Neutrophil (primary cell): Measurements from ENCODE around the gene TAC4.

Experiments
- H3K27ac ChIP-seq: fragments of 200-600 bp; sonication (generic); 2 replicates; pipeline ENCODE4 v1.5.1; 2016; ENCODE audit warnings: mild to moderate bottlenecking, moderate library complexity
- H3K27me3 ChIP-seq: fragments of 200-600 bp; sonication (generic); 2 replicates; pipeline ENCODE4 v1.6.0; 2016; ENCODE audit warnings: mild to moderate bottlenecking
- H3K36me3 ChIP-seq: fragments of 200-600 bp; sonication (generic); 2 replicates; pipeline ENCODE4 v1.5.1; 2017
- H3K4me1 ChIP-seq, 2 experiments: fragments of 200-600 bp in 1 of 2; sonication (generic) in 1 of 2; 1 replicate in 1 of 2; 2 replicates in 1 of 2; pipeline versions ENCODE4 v1.5.1 to v1.6.1; 2013 to 2016; ENCODE audit warnings: low read depth in 1 of 2, low read length in 1 of 2, mild to moderate bottlenecking in 1 of 2, moderate library complexity in 1 of 2; ENCODE audit not compliant: control insufficient read depth in 1 of 2, insufficient read depth in 1 of 2
- H3K4me3 ChIP-seq, 2 experiments: fragments of 200-600 bp in 1 of 2; sonication (generic) in 1 of 2; 1 replicate in 1 of 2; 2 replicates in 1 of 2; pipeline ENCODE4 v1.5.1; 2013 to 2016; ENCODE audit warnings: low read depth in 1 of 2, low read length in 1 of 2, mild to moderate bottlenecking in 1 of 2, moderate library complexity in 1 of 2
- H3K9me3 ChIP-seq: fragments of 200-600 bp; sonication (generic); 2 replicates; pipeline ENCODE4 v1.5.1; 2016
- TF ChIP-seq, protein P1 (sequence below): fragments of 200-600 bp; sonication (generic); IDR thresholded peaks from 2 replicates; pipeline ENCODE4 v1.5.1; 2016; ENCODE audit warnings: antibody characterized with exemption

TAC4 gene

DNA sequence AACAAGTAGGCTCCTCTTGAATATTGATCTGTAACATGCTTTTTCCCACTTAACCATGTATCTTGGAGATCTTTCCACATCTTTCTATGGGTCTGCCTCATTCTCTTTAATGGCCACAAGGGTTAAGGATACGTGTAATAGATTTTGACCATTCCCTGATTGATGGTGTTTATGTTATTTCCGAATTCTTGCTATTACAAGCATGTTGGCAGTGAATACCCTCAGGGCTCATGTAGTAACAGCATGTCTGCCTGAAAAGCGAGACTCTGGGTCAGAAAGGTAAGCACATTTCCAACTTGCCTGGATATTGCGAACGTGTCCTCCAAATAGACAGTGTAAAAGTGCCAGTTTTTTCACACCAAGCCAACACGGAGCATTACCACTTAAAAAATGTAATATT, 5.0 kb downstream of the TAC4 start:
- H3K36me3 ChIP-seq, result peaks cover 53% of the 10 kb centered on the region
- TF ChIP-seq, protein P1, sequence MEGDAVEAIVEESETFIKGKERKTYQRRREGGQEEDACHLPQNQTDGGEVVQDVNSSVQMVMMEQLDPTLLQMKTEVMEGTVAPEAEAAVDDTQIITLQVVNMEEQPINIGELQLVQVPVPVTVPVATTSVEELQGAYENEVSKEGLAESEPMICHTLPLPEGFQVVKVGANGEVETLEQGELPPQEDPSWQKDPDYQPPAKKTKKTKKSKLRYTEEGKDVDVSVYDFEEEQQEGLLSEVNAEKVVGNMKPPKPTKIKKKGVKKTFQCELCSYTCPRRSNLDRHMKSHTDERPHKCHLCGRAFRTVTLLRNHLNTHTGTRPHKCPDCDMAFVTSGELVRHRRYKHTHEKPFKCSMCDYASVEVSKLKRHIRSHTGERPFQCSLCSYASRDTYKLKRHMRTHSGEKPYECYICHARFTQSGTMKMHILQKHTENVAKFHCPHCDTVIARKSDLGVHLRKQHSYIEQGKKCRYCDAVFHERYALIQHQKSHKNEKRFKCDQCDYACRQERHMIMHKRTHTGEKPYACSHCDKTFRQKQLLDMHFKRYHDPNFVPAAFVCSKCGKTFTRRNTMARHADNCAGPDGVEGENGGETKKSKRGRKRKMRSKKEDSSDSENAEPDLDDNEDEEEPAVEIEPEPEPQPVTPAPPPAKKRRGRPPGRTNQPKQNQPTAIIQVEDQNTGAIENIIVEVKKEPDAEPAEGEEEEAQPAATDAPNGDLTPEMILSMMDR, result no peak
- H3K27me3 ChIP-seq, result no peaks in the 10 kb centered on the region
- no peak overlapping the region for H3K4me3 ChIP-seq
- no peaks in the 10 kb centered on the region for H3K9me3 ChIP-seq
- H3K27ac ChIP-seq, result no peak overlapping the region
- H3K4me1 ChIP-seq, result no peaks in the 10 kb centered on the region

DNA sequence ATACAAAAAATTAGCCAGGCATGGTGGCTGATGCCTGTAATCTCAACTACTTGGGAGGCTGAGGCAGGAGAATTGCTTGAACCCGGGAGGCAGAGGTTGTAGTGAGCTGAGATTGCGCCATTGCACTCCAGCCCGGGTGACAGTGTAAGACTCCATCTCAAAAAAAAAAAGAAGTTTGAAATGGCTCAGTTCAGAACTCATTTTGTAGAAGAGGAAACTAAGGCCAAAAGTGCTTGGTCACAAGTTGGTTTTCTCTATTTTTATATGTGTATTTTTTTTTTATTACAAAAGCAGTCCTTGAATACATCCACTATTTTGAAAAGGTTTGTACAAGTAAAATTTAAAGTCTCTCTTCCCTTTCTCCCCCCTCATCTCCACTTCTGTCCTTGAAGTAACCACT, 5.5 kb downstream of the TAC4 start:
- H3K27me3 ChIP-seq, result no peaks in the 10 kb centered on the region
- H3K4me1 ChIP-seq, result no peaks in the 10 kb centered on the region
- TF ChIP-seq, protein P1, result no peak
- H3K4me3 ChIP-seq, result no peak overlapping the region
- no peaks in the 10 kb centered on the region for H3K9me3 ChIP-seq
- H3K27ac ChIP-seq, result no peak overlapping the region
- H3K36me3 ChIP-seq, result peaks cover 53% of the 10 kb centered on the region

DNA sequence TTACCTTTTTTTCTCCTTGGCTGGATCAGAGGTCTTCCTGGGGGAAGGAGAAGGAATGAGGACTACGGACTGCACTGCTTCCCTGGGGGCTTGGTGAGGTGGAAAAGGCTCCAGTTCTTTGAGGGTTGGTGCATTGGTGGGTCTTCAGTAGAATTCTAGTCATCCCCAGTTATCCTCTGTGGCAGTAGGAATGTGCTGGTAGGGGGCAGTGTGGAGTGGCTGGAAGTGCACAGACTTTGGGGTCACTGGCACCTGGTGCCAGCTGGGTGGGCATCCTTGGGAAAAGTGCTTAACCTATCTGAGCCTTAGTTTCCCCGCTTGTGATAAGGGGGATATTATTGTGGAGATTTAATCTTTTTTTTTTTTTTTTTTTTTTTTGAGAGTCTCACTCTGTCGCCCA, 6.3 kb downstream of the TAC4 start:
- H3K9me3 ChIP-seq, result no peaks in the 10 kb centered on the region
- no peak overlapping the region for H3K27ac ChIP-seq
- no peak overlapping the region for H3K4me3 ChIP-seq
- no peaks in the 10 kb centered on the region for H3K4me1 ChIP-seq
- H3K36me3 ChIP-seq, result peaks cover 52% of the 10 kb centered on the region
- H3K27me3 ChIP-seq, result no peaks in the 10 kb centered on the region
- TF ChIP-seq, protein P1, result no peak

DNA sequence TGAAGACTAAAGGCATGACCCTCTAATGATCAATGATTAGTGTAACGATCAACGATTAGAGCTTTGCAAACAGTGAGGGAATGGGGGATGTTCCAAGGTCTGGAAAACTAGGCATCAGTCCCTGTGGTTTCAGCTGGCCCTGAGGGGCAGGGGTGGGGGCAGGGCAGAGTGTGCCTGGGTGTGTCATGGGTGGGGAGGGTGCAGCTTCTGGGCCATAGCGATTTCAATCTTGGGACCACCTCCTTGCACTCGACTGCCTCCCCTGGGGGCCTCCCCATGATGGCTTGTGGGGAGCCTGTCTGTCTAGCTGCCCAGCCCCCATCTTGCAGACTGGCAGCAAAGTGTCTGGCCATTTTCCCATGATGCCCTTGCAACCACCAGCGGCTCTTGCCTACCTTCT, 8.4 kb downstream of the TAC4 start:
- Histone ChIP-seq H3K36me3 (peaks cover 45% of the 10 kb centered on the region), H3K4me1 (no peaks in the 10 kb centered on the region), H3K27ac (no peak overlapping the region), H3K4me3 (no peak overlapping the region), H3K9me3 (no peaks in the 10 kb centered on the region), H3K27me3 (no peaks in the 10 kb centered on the region)
- TF ChIP-seq, protein P1, result no peak

DNA sequence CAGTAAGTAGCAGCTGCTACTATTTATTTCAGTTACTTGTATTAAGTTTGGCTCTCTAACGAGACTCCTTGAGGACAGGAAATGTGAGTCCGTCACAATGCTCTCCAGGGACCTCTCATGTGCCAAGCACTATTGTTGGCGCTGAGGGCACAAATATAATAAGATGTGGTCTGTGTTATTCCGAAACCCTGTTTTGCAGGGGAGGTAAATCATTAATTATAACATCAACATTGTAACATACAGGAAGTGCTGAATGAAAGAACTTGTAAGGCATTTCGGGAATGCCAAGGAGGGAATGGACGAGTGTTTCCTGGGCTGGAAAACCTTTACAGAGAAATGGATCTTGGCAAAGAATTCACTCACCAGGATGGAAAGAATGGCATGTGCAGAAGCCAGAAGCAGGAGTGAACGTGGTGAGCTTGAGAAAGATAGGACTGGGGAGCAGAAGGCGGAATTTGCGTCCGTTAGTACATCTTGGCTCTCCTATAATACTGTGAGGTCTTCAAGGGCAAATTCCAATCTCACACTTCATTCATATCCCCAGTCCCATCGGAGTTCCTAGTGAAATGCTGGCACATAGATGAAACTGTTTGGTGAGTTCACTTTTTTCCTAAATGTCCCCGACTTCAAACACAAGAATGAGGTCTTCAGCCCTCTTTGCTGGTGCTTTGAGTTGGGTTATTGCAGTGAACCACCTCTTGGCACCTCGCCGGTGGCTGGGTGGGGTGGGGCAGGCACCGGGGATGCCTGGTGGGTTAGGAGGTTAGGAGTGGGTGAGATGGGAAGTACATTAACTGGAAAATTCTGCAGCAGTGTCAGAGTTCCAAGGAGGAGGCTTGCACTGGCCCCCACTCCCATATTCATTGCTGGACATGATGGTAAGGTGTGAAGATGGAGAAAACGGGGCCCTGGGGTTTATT, 11.5 kb downstream of the TAC4 start:
- peaks cover 58% of the 10 kb centered on the region for H3K36me3 ChIP-seq

More for the DNA sequence above, 11.5 kb downstream of the TAC4 start:
- Histone ChIP-seq H3K27ac (no peak overlapping the region), H3K9me3 (no peaks in the 10 kb centered on the region), H3K4me1 (no peaks in the 10 kb centered on the region), H3K4me3 (no peak overlapping the region), H3K27me3 (no peaks in the 10 kb centered on the region)
- TF ChIP-seq, protein P1, result no peak
